Epithelial cell of prostate (primary cell): ENCODE measurements around the gene ABCA5.

Source experiments
- DNase-seq: peaks from one replicate; pipeline ENCODE4 v3.0.0-alpha.2; 2011; ENCODE audit warnings: low read depth, low spot score
- H3K27ac ChIP-seq: fragments of 450-650 bp; 2 replicates; pipeline ENCODE4 v1.5.1; 2017; ENCODE audit warnings: mild to moderate bottlenecking

Gene ABCA5

GRCh38 chr17:69327060-69327831 lies at the start of gene ABCA5:
Gene ABCA5, minus strand, starts transcription at chr17:69327133. Its CDS starts 12,718 bp downstream, at chr17:69314415.
- DNase-seq, result peak; percentile 89
- H3K27ac ChIP-seq, result peak within 1 kb of the TSS; percentile 68

DNA sequence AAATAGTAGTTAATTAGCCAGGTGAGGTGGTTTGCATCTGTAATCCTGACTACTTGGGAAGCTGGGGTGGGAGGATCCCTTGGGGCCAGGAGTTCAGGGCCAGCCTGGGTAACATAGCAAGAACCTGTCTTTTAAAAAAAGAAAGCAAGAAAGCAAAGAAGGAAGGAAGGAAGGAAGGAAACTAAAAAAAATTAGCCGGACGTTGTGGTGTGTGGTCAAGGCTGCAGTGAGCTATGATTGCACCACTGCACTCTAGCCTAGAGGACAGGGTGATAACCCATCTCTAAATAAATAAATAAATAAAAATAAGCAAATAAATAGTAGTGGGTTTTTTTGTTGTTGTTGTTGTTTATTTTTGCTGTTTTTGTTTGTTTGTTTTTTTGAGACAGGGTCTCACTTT lies 48.3 kb upstream of the ABCA5 start:
- DNase-seq, result no peak
- H3K27ac ChIP-seq, result no peak overlapping the region

- no peak overlapping the region for H3K27ac ChIP-seq
- no peak for DNase-seq
Observed at GRCh38 chr17:69373069-69373468, 46.1 kb upstream of the ABCA5 start.

DNA sequence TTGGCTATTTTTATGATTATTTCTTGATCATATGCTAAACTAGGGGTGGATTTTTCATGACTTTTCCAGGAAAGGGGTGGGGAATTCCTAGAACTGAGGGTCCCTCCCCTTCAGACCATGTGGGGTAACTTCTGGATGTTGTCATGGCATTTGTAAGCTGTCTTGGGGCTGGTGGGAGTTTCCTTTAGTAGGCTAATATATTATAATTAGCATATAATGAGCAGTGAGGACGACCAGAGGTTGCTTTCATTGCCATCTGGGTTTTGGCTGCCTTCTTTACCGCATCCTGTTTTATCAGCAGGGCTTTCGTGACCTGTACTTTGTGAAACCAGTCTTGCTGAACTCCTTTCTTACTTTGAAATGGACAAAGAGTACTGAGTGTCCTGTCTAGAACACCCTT lies 40.4 kb upstream of the ABCA5 start:
- H3K27ac ChIP-seq, result no peak overlapping the region
- no peak for DNase-seq

DNA sequence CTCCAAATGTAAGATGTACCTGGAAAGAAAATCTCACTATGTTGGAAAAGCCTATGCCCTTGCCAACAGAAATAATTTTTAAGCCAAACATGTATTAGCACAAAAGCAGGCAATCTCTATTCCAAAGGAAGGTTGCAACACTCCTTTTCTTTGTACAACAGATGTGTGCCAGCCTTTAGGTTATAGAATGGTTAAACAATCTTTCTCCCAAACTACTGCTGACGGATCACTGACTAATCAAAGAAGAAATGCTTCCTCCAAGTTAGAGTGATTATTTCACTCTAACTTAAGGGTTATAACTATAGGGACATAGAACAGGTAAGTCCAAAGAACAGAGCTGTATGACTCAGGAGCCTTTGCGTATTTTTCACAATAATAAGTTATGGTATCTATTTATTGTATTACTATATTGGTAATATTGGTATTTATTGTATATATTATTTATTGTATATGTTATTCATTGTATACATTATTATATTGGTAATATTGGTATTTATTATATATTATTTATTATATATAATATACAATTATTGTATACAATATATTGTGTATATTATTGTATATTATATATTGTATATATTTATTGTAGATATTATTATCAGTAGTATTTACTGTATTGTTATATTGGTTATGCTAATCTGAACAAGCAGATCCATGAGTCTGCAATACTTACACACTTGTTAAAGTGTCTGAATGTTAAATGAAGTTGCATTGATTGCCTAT lies 36.7 kb upstream of the ABCA5 start:
- no peak overlapping the region for H3K27ac ChIP-seq
- no peak for DNase-seq

GRCh38 chr17:69361156-69361555 lies 34.2 kb upstream of the ABCA5 start:
- no peak overlapping the region for H3K27ac ChIP-seq
- no peak for DNase-seq

GRCh38 chr17:69358688-69359596 lies 32.0 kb upstream of the ABCA5 start:
- H3K27ac ChIP-seq, result no peak overlapping the region
- DNase-seq, result no peak

GRCh38 chr17:69357701-69358100 lies 30.8 kb upstream of the ABCA5 start:
- DNase-seq, result no peak
- H3K27ac ChIP-seq, result no peak overlapping the region

DNA sequence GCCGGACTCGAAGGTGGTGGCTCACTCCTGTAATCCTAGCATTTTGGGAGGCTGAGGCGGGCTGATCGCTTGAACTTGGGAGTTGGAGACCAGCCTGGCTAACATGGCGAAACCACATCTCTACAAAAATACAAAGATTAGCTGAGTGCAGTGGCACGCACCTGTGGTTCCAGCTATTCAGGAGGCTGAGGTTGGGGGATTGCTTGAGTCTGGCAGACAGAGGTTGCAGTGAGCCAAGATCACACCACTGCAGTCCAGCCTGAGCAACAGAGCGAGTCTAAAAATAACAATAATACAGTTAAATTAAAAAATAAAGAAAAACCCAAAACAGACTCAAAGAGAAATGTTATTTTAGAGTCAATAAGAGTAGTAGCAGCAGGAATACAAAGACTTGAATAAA lies 29.7 kb upstream of the ABCA5 start:
- no peak for DNase-seq
- H3K27ac ChIP-seq, result no peak overlapping the region

- H3K27ac ChIP-seq, result no peak overlapping the region
- DNase-seq, result no peak
Observed at GRCh38 chr17:69350911-69351310, 24.0 kb upstream of the ABCA5 start.

DNA sequence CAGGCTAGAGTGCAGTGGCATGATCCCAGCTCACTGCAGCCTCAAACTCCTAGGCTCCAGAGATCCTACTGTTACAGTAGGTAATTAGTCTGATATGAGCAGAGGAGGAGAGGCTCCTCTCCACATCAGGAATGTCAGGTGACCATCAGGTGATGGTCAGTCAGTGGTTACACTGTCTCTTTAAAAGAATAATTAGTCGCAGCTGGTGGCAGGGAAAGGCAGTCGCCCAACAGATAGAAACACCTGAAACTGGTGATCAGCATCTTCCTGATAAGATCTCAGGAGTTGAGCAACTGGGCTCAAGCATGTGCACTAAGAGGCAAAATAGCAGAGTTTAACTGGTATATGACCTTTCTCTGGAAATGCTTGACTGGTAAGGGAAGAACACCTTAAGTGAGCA lies 21.5 kb upstream of the ABCA5 start:
- no peak overlapping the region for H3K27ac ChIP-seq
- no peak for DNase-seq

- DNase-seq, result no peak
- no peak overlapping the region for H3K27ac ChIP-seq
Observed at GRCh38 chr17:69346766-69347165, 19.8 kb upstream of the ABCA5 start.

- DNase-seq, result no peak
- H3K27ac ChIP-seq, result no peak overlapping the region
Observed at GRCh38 chr17:69344939-69345338, 18.0 kb upstream of the ABCA5 start.

- no peak overlapping the region for H3K27ac ChIP-seq
- no peak for DNase-seq
Observed at GRCh38 chr17:69342896-69343644, 16.1 kb upstream of the ABCA5 start.

- DNase-seq, result no peak
- no peak overlapping the region for H3K27ac ChIP-seq
Observed at GRCh38 chr17:69339937-69340336, 13.0 kb upstream of the ABCA5 start.

- no peak for DNase-seq
- H3K27ac ChIP-seq, result no peak overlapping the region
Observed at GRCh38 chr17:69336996-69337395, 10.1 kb upstream of the ABCA5 start.

DNA sequence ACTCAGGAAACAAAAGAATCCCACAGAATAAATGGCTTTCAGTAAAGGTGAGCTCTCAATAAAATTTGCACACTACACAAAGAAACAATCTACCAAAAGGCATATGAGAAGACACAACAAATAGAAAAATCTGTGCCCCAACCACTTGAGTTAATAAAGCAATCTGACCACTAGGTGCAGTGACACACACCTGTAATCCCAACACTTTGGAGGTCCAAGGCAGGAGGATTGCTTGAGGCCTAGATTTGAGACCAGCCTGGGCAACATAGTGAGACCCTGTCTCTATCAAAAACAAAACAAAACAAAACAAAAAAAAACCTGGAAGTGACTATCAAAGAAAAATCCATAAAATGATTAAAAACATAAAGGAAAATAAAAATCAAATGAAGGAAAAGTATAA lies 9.6 kb upstream of the ABCA5 start:
- no peak for DNase-seq
- H3K27ac ChIP-seq, result no peak overlapping the region

- DNase-seq, result peak; percentile 20
- no peak overlapping the region for H3K27ac ChIP-seq
Observed at GRCh38 chr17:69335058-69335457, 8.1 kb upstream of the ABCA5 start.

DNA sequence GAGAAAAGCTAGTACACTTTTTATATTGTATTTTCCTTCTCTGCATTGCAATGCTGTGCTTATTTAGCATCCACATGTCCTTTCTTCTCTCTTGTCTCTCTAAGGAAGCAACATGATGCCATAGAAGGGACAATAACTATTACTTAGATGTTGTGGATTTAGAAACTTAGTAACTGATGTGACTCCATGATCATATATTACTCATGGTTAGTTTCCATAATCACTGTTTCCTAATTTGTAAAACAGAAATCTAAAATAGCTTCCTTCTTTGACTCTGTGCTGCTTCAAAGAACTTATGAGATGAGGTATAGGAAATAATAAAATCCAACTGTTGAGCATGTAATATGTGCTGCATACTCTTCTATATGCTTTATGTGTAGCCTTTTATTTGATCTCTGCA lies 6.6 kb upstream of the ABCA5 start:
- no peak overlapping the region for H3K27ac ChIP-seq
- no peak for DNase-seq

DNA sequence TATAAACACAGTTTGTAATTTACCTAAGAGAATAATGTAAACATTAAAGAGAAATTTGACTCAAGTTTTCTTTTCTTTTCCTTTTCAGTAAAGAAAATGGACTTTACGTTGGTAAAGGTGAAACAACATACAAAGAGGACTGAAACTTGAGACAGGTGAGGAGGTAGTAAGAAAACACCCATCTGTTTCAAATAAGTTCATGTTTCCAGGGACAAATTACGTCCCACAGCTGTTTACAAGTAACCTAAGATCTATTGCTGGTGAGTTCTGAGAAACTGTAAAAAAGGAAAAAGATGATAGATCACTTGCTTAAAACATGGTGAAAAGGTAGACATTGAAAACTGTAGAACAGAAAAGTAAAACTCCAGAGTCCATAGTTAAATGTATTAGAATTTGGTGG lies 4.8 kb upstream of the ABCA5 start:
- no peak for DNase-seq
- no peak overlapping the region for H3K27ac ChIP-seq
